ENCODE measurements around the gene ZBTB7C.
"Not testable (repeated sequence)": the region's sequence is repeated elsewhere in the genome, so short reads cannot be mapped to it uniquely, and the experiment has no call there.

ZBTB7C gene

DNA sequence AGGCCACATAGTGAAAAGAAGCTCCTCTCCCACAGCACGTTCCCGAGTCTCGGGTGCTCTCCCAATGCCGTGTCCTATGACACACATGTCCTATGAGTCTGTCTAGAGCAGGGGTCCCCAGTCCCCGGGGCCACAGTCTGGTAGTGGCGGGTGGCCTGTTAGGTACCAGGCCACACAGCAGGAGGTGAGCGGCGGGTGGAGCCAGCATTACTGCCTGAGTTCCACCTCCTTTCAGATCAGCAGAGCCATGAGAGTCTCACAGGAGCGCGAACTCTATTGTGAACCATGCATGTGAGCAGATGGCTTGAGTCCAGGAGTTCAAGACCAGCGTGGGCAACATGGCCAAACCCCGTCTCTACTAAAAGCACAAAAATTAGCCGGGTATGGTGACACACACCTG, 112.6 kb downstream of the ZBTB7C start:
- no peak for DNase-seq (ENCODE audit: low read depth, low spot score)

- no peak for DNase-seq (ENCODE audit: low read depth, low spot score)
Measured at GRCh38 chr18:48295586-48296311, 113.4 kb downstream of the ZBTB7C start.

GRCh38 chr18:48294899-48295585, 114.1 kb downstream of the ZBTB7C start:
- DNase-seq (ENCODE audit: low read depth, low spot score), result no peak

- no peak for DNase-seq (ENCODE audit: low read depth, low spot score)
Measured at GRCh38 chr18:48293954-48294898, 115.0 kb downstream of the ZBTB7C start.

- DNase-seq (ENCODE audit: low read depth, low spot score), result no peak
Measured at GRCh38 chr18:48292782-48293424, 116.3 kb downstream of the ZBTB7C start.

- DNase-seq (ENCODE audit: low read depth, low spot score), result no peak
Measured at GRCh38 chr18:48292229-48292628, 117.0 kb downstream of the ZBTB7C start.

- no peak for DNase-seq (ENCODE audit: low read depth, low spot score)
Measured at GRCh38 chr18:48290162-48290926, 118.8 kb downstream of the ZBTB7C start.

GRCh38 chr18:48284743-48285142, 124.4 kb downstream of the ZBTB7C start:
- DNase-seq (ENCODE audit: low read depth, low spot score), result no peak

GRCh38 chr18:48284011-48284410, 125.2 kb downstream of the ZBTB7C start:
- DNase-seq (ENCODE audit: low read depth, low spot score), result not testable (repeated sequence)

- DNase-seq (ENCODE audit: low read depth, low spot score), result not testable (repeated sequence)
Measured at GRCh38 chr18:48281460-48281859, 127.7 kb downstream of the ZBTB7C start.

DNA sequence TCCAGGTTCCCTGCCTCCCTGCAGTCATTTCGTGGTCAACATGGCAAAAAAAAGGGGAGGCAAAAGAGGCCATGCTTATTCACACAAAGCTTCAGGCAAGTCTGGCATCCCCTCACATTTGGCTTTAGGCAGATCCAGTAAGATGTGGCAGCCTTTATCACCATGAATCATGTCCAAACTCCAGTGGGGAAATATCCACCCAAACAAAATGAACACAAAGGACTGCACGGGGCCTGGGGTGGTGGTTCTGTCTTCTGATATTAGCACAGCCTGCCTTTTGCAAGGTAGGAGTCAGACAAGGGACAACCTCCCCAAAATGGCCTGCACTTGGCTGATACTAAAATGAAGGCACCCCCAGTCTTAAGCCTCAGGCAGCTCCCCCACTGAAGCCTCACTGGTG, 129.9 kb downstream of the ZBTB7C start:
- no peak for DNase-seq (ENCODE audit: low read depth, low spot score)

DNA sequence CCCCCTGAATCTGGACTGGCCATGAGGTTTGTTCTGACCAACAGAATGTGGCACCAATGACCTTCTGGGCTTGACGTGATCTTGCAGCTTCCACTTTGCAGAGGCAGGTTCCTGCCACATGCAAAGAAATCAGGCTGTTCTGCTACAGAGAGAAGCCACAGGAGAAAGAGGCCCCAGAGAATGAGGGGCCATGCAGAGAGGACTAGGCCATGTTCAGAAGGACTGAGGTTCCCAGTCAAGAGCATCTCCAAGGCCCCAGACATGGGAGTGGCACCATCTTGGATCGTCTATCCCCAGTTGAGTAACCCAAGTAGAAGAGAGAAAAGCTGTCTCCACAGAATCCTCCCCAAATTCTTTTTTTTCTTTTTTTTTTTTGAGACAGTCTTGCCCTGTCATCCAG, 131.1 kb downstream of the ZBTB7C start:
- DNase-seq (ENCODE audit: low read depth, low spot score), result no peak

DNA sequence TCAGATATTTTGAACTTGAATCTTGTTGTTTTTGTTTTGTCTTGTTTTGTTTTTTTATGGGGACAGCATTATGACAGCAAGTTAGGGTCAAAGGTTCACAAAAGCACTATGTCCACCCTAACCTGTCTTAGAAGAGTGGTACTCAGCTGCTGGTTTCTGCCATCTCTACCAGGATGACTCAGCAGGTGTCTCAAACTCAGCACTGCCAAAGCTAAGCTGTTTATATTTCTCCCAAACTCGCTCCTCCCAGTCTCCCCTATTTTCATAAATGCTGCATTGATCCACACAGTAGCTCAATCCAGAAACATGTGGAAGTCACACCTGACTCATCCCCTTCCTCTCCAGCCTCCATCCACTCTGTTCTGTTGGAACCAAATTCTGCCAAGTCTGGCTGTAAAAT, 134.9 kb downstream of the ZBTB7C start:
- DNase-seq (ENCODE audit: low read depth, low spot score), result no peak

- DNase-seq (ENCODE audit: low read depth, low spot score), result no peak
Measured at GRCh38 chr18:48270929-48271328, 138.3 kb downstream of the ZBTB7C start.

DNA sequence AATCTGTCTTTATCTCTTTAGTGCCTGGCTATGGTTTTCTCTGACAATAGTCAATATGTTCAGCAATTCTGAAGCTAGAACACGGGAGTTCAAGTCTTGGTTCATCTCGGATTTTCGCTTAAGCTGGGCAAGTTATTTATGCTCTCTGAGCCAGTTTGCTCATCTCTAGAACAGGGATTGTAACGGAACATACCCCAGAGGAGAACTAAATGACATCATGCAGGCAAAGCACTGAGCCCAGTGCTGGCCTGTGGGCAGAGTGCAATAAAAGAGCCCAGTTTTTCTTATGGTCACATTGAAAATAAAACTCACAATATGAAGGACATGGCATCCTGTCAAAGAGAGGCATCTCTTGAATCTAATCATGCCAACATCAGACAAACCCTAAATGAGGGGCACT, 143.9 kb downstream of the ZBTB7C start:
- DNase-seq (ENCODE audit: low read depth, low spot score), result no peak

DNA sequence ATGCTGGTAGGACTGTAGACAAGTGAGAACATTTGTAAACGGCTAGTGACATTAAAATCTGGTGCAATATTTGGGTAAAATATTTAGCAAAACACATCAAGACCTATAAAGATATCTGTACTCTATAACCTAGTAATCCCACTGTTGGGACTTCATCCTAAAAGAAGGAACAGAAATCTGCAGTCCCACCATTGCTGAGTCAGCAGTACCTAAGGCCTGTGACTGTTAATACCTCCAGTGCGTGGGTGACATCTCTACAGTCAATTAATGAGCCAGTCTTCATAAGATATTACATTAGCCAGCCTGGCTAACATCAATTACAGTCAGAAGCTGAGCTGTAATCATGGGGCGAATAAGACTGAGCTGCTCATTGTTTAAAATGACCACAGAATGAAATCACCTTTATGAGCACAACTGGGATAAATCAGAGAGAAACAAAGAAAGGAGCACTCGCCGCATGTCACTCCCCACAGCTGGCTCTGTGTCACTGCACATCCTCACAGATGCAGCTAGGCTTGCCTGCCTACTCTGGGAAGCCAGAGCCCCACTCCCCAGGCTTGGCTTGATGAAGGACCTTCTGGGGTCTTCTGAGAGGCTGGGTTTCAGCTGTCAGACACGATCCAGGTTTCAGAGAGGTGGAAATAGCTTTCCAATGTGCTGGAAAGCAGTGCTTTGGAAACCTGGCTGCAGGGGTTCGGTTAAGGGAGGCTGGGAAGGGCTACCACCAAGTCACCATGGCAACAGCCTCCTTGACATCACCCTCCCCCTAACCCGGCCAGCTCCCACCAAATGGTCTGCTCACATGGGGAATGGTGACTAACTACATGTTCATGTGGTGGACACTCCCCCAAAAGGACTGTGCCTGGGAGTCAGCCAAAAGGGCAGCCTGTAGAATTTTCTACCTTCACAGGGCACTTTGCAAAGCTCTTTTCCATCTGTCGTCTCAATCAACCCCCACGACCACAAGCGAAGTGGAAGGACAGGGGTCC, 145.0 kb downstream of the ZBTB7C start:
- no peak for DNase-seq (ENCODE audit: low read depth, low spot score)

GRCh38 chr18:48263192-48263853, 145.9 kb downstream of the ZBTB7C start:
- no peak for DNase-seq (ENCODE audit: low read depth, low spot score)

DNA sequence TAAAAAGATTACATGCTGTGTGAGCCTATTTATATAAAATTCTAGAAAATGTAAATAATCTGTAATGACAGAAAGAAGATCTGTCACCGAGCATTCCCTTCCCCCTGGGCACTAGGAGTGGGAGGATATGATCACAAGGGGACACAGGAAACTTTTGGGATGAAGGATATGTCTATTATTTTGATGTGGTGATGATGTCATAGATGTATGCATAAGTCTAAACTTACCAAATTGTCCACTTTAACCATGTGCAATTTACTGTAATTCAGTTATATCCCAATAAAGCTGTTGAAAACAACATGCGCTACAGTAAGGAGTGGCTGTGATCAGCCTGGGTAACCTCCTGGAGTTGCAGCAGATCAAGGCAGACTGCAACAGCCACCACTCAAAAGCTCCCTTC, 148.9 kb downstream of the ZBTB7C start:
- no peak for DNase-seq (ENCODE audit: low read depth, low spot score)

- no peak for DNase-seq (ENCODE audit: low read depth, low spot score)
Measured at GRCh38 chr18:48256848-48257247, 152.3 kb downstream of the ZBTB7C start.

All from activated CD4-positive, CD25-positive, alpha-beta regulatory T cell treated with anti-CD3 and anti-CD28 coated beads, Interleukin-2, amount 50 U/mL, for 16 hours (primary cell).